Skeletal muscle satellite cell (primary cell): ENCODE data around the gene RPH3AL.

Experiments
- H3K27me3 ChIP-seq: 2 replicates; pipeline ENCODE4 v1.7.0; 2013; ENCODE audit warnings: low read length; ENCODE audit not compliant: control insufficient read depth, insufficient read depth
- H3K36me3 ChIP-seq: 2 replicates; pipeline ENCODE4 v1.7.0; 2013; ENCODE audit warnings: mild to moderate bottlenecking, control low read depth, low read length; ENCODE audit not compliant: insufficient read depth
- H3K4me1 ChIP-seq: 2 replicates; pipeline ENCODE4 v1.7.0; 2013; ENCODE audit warnings: low read length; ENCODE audit not compliant: control insufficient read depth, insufficient read depth
- H3K4me2 ChIP-seq: 2 replicates; pipeline ENCODE4 v1.7.0; 2013; ENCODE audit warnings: mild to moderate bottlenecking, low read length
- H3K4me3 ChIP-seq: 2 replicates; pipeline ENCODE4 v1.7.0; 2013; ENCODE audit warnings: low read length
- H3K9ac ChIP-seq: 2 replicates; pipeline ENCODE4 v1.7.0; 2013; ENCODE audit warnings: mild to moderate bottlenecking, low read depth, low read length, moderate library complexity
- H3K9me3 ChIP-seq: replicated peaks from 2 replicates; pipeline ENCODE4 v1.7.0; 2013; ENCODE audit warnings: mild to moderate bottlenecking, control low read depth, low read length

RPH3AL gene

DNA sequence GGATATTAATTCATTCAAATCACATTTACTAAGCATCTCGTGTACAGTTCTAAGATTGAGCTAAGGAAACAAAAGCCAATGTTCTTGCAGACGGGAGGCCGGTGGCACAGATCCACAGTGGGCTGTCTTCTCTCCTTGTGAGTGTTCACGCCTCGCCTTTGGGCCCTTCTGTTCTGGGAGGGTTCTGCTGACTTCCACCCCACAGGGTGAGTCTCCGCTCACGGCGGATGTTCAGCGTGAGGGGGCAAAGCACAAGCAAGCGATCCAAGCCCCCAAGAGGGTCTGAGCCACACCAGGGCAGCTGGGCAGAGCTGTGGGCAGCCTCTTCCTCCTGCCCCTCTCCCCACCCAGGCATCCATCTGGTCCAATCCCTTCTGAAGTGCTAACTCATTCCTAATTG, 86.9 kb downstream of the RPH3AL start:
- H3K36me3 ChIP-seq = no peaks in the 10 kb centered on the region
- H3K9ac ChIP-seq = no peak overlapping the region
- peaks cover 31% of the 10 kb centered on the region for H3K27me3 ChIP-seq
- no peaks in the 10 kb centered on the region for H3K9me3 ChIP-seq
- no peaks in the 10 kb centered on the region for H3K4me1 ChIP-seq
- no peak overlapping the region for H3K4me2 ChIP-seq
- no peak overlapping the region for H3K4me3 ChIP-seq

DNA sequence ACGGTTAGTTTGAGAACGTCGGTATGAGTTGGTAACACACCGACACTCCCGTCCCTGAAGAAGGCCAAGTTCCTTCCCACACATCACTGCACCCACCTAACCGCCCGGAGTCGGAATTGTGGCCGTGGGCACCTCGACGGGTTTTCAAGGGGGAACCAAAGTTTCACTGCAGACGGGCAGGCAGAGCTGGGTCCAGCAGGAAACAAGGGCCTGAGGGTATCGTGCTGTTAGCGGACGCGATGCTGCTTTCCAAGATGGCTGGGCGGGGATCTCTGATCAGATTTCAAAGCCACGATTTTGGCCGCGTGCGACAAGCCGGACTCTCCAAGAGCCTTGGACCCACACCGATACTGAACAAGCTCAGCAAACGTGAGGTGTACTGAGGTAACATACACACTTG, 88.8 kb downstream of the RPH3AL start:
- Histone ChIP-seq H3K9me3 (no peaks in the 10 kb centered on the region), H3K9ac (no peak overlapping the region), H3K27me3 (peaks cover 41% of the 10 kb centered on the region), H3K4me1 (no peaks in the 10 kb centered on the region), H3K36me3 (no peaks in the 10 kb centered on the region), H3K4me3 (no peak overlapping the region), H3K4me2 (no peak overlapping the region)

DNA sequence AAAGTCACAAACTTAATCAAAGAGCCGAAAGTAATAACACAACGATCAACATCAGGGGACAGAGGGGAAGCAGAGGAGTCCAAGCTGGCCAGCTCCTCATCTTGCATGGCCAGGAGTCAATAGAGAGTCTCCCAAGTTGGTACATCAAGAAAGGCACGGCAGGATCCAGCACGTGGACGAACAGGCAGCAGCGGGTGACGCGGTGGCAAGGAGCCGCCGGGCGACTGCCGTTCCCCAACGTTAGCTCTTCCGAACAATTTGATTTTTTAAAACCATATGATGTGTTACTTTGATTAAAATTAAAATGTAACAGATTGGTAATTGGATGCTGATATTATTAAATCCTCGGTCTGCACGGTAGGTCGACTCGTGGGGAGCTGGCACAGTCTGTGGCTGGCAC, 89.3 kb downstream of the RPH3AL start:
- H3K4me1 ChIP-seq = no peaks in the 10 kb centered on the region
- H3K4me2 ChIP-seq = no peak overlapping the region
- H3K36me3 ChIP-seq = no peaks in the 10 kb centered on the region
- H3K9me3 ChIP-seq = no peaks in the 10 kb centered on the region
- H3K9ac ChIP-seq = no peak overlapping the region
- peaks cover 41% of the 10 kb centered on the region for H3K27me3 ChIP-seq
- no peak overlapping the region for H3K4me3 ChIP-seq

- peaks cover 26% of the 10 kb centered on the region for H3K27me3 ChIP-seq
- H3K36me3 ChIP-seq = no peaks in the 10 kb centered on the region
- no peak overlapping the region for H3K9ac ChIP-seq
- no peak overlapping the region for H3K4me2 ChIP-seq
- H3K4me3 ChIP-seq = no peak overlapping the region
- no peaks in the 10 kb centered on the region for H3K9me3 ChIP-seq
- no peaks in the 10 kb centered on the region for H3K4me1 ChIP-seq
These were observed 91.0 kb downstream of the RPH3AL start for GRCh38 chr17:261635-262034.

GRCh38 chr17:260944-261343, 91.7 kb downstream of the RPH3AL start:
- Histone ChIP-seq H3K9me3 (no peaks in the 10 kb centered on the region), H3K4me3 (no peak overlapping the region), H3K9ac (no peak overlapping the region), H3K4me2 (no peak overlapping the region), H3K4me1 (no peaks in the 10 kb centered on the region), H3K36me3 (no peaks in the 10 kb centered on the region), H3K27me3 (peaks cover 19% of the 10 kb centered on the region)

GRCh38 chr17:260031-260791, 92.4 kb downstream of the RPH3AL start:
- no peaks in the 10 kb centered on the region for H3K36me3 ChIP-seq
- no peak overlapping the region for H3K4me3 ChIP-seq
- no peak overlapping the region for H3K9ac ChIP-seq
- H3K9me3 ChIP-seq = no peaks in the 10 kb centered on the region
- peaks cover 13% of the 10 kb centered on the region for H3K27me3 ChIP-seq
- no peak overlapping the region for H3K4me2 ChIP-seq
- no peaks in the 10 kb centered on the region for H3K4me1 ChIP-seq

GRCh38 chr17:259341-259976, 93.1 kb downstream of the RPH3AL start:
- no peak overlapping the region for H3K4me3 ChIP-seq

GRCh38 chr17:258906-259305, 93.7 kb downstream of the RPH3AL start:
- no peak overlapping the region for H3K9ac ChIP-seq
- H3K9me3 ChIP-seq = no peaks in the 10 kb centered on the region
- H3K4me1 ChIP-seq = no peaks in the 10 kb centered on the region
- H3K27me3 ChIP-seq = peaks cover 13% of the 10 kb centered on the region
- no peak overlapping the region for H3K4me2 ChIP-seq
- H3K4me3 ChIP-seq = no peak overlapping the region
- no peaks in the 10 kb centered on the region for H3K36me3 ChIP-seq

More at GRCh38 chr17:259341-259976, 93.1 kb downstream of the RPH3AL start:
- H3K36me3 ChIP-seq = no peaks in the 10 kb centered on the region
- H3K9ac ChIP-seq = no peak overlapping the region
- H3K27me3 ChIP-seq = peaks cover 13% of the 10 kb centered on the region
- H3K4me2 ChIP-seq = no peak overlapping the region
- no peaks in the 10 kb centered on the region for H3K4me1 ChIP-seq
- no peaks in the 10 kb centered on the region for H3K9me3 ChIP-seq

- Histone ChIP-seq H3K9me3 (no peaks in the 10 kb centered on the region), H3K9ac (no peak overlapping the region), H3K4me3 (no peak overlapping the region), H3K4me2 (no peak overlapping the region), H3K36me3 (no peaks in the 10 kb centered on the region), H3K4me1 (no peaks in the 10 kb centered on the region), H3K27me3 (peaks cover 13% of the 10 kb centered on the region)
These were observed 94.4 kb downstream of the RPH3AL start for GRCh38 chr17:258045-258734.

- Histone ChIP-seq H3K9me3 (no peaks in the 10 kb centered on the region), H3K4me3 (no peak overlapping the region), H3K4me1 (no peaks in the 10 kb centered on the region), H3K36me3 (no peaks in the 10 kb centered on the region), H3K4me2 (no peak overlapping the region), H3K9ac (no peak overlapping the region), H3K27me3 (no peaks in the 10 kb centered on the region)
These were observed 99.3 kb downstream of the RPH3AL start for GRCh38 chr17:253091-253846.

DNA sequence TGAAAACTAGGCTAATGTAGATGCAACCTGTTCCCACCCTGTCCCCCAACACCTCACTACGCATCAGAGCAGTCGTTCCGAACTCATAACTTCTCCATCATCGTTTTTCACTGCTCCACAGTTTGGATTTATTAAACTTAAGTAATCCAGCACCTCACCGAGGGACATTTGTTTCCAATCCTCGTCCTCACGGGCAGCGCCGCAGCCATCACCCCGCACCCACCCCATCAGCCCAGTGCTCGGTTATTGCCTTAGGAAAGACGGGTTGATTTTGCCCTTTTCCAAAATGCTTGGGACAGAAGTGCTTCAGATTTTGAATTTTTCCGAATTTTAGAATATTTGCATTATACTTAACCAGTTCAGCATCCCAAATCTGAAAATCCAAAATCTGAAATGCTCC, 100.2 kb downstream of the RPH3AL start:
- H3K9ac ChIP-seq = no peak overlapping the region
- no peak overlapping the region for H3K4me3 ChIP-seq
- H3K36me3 ChIP-seq = no peaks in the 10 kb centered on the region
- no peaks in the 10 kb centered on the region for H3K4me1 ChIP-seq
- H3K9me3 ChIP-seq = no peaks in the 10 kb centered on the region
- H3K27me3 ChIP-seq = no peaks in the 10 kb centered on the region
- no peak overlapping the region for H3K4me2 ChIP-seq
